ENCODE measurements around the gene PSORS1C1.
"Not testable (repeated sequence)": the region's sequence is repeated elsewhere in the genome, so short reads cannot be mapped to it uniquely, and the experiment has no call there.

PSORS1C1 gene

DNA sequence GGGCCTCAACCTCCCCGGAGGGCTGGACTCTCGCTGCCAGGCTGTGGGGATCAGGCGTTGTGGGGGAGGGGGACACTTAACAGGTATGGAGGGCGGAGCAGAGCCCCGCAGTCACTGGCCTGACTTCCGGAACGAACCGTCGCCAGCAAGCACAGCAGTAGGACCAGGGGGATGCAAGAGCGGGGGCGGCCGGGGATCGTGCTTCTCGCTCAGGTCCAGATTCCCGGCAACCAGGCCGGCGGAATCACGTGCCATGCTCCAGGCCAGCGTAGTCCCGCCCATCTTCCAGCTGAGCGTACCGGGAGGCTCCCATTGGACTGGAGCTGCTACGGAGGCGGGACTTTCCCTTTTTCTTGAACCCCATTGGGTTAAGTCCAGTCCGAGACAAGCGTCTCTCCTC, 65.9 kb downstream of the PSORS1C1 start:
- DNase-seq: peak; percentile 78

DNA sequence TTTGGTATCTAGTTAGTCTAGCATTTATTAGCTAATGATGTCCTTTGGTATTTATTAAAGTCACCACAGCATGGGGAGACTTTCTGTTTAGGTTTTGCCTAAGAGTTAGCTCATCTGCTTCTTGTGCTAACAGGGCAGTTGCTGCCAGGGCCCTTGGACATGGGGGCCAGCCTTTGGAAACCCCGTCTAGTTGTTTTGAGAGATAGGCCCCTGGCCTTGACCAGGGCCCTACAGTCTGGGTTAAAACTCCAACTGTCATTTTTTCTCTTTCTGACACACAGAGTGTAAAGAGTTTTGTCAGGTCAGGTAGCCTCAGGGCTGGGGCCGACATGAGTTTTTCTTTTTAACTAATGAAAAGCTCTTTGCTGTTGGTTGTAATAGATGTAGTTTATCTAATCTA, 68.7 kb downstream of the PSORS1C1 start:
- not testable (repeated sequence) for DNase-seq

DNA sequence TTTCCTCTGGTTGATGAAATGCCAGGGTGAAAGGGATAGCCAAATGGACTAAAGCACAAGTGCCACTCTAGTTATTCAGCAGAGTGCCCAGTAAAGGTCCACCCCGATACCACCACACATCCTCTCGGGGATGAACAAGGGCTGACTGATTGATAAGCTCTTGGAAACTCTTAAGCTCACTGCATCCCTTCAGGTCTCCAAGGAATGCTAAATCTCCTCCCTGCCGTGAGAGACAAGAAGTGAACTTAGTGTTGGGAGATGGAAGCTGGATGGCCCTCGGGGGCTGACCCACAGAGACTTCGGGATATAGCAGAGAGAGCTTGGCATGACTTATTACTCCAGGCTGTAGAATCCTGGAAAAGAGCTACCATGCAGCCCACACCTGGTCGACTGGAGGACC, 69.3 kb downstream of the PSORS1C1 start:
- DNase-seq: not testable (repeated sequence)

DNA sequence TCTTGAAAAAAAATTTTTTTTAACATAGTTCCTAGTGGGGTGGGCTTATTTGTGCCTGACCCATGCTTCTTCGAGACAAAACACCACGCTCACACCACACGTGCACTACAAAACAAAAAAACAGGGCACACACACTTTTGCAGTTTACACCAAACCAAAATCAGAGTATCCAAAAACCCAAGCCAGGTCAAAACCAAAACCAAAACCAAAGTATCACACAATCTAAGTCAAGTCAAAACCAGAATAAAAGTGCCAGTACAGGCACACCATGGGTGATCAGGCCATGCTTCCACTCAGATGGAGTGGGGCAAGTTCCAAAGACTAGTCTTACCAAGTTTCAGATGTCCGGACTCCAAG, 71.1 kb downstream of the PSORS1C1 start:
- not testable (repeated sequence) for DNase-seq

DNA sequence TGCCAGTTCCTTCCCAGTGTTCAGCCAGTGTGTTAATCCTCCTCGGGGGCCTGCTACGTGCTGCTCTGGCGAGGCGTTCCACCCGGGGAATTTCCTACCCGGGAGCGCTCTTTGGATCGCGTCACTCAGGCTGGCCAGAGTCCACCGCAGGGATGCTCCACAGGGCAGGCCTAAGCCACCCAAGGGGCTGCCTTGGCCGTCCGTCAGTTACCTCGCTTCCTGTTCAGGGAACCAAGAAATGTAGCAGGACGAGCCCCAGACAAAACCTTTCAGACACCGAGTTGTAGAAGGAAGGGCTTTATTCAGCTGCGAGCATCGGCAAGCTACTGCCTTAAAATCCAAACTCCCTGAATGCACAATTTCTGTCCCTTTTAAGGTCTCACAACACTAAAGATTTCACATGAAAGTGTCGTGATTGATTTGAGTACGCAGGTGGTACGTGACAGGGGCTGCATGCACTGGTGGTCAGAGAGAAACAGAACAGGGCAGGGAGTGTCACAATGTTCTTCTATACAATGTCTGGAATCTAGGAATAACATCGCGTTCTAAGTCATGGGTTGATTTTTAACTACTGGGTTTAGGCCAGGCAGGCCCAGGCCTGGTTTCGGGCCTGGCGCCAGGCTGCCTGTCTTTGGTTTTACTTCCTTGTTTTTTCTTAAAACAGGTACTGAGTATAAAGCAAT, 71.6 kb downstream of the PSORS1C1 start:
- DNase-seq: no peak

DNA sequence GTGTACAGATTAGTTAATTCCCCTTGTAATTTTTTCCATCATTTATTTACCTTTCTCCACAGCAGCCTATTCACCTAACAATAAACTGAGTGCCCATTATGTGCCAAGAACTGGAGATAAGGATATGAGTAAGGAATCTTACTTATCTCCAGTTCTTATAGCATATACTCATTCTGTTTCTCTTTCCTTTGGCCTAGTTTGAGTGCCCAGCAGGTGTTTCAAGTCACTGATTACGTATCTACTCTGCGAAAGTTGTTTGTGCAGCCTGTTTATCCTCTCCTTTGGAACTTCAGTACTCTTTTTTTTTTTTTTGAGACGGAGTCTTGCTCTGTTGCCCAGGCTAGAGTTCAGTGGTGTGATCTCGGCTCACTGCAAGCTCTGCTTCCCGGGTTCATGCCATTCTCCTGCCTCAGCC, 73.2 kb downstream of the PSORS1C1 start:
- no peak for DNase-seq

DNA sequence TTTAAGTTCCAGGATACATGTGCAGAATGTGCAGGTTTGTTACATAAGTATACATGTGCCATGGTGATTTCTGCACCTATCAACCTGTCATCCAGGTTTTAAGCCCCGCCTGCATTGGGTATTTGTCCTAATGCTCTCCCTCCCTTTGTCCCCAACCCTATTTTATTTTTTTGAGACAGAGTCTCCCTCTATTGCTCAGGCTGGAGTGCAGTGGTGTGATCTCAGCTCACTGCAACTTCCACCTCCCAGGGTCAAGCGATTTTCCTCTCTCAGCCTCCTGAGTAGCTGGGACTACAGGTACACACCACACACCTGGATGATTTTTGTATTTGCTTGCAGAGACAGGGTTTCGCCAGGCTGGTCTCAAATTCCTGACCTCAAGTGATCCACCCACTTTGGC, 74.6 kb downstream of the PSORS1C1 start:
- DNase-seq: not testable (repeated sequence)

Data from activated naive CD4-positive, alpha-beta T cell treated with anti-CD3 and anti-CD28 coated beads, Interleukin-2, amount 50 U/mL, for 16 hours (primary cell).